RWPE1 (cell line): ENCODE data around the gene ANKS4B.

Experiments
- CTCF ChIA-PET: fragments of 350-600 bp; sonication (Branson Sonifier 250); formaldehyde crosslinking; extraction: SDS; loops from one replicate; lab custom pipeline; 2021; lab: Yijun Ruan, JAX
- POLR2A ChIA-PET: fragments of 400-600 bp; formaldehyde crosslinking; extraction: SDS; loops from one replicate; lab custom pipeline; 2020; ENCODE audit warnings: antibody characterized with exemption; ENCODE audit not compliant: low non-redundant PET; lab: Yijun Ruan, JAX
- DNase-seq: peaks from one replicate; pipeline ENCODE4 v3.0.0; 2012; ENCODE audit warnings: low spot score
- H3K27ac ChIP-seq: fragments of 450-650 bp; 2 replicates; pipeline ENCODE4 v1.5.1; 2017
- TF ChIP-seq, protein P1 (sequence below): fragments of 450-650 bp; conservative IDR thresholded peaks from 2 replicates; pipeline ENCODE4 v1.5.1; 2017; ENCODE audit warnings: low read depth, mild to moderate bottlenecking

Gene ANKS4B

DNA sequence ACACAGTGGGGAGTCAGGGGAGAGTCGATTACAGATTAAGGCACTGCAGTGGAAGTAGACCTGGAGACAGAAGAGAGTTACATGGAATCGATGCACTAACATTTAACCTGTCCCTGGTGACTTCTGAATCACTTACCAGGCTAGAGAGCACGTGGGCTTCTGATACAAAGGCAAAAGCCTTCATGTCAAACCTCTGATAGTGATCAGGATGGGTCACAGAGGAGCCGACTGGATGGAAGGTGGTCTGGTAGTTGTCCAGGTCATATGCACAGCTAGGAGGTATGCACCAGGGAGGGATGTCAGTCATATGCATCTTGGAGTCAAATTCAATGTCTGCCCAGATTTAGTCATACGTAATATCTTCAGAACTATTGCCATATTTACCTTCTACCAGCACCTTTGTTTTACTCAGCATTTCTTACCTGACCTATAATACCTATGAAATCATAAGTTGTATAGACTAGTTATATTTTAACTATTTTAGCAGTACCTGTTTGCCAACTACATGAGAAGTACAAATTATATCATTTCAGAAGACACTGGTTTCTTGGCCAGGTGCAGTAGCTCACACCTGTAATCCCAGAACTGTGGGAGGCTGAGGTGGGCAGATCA lies 33.8 kb upstream of the ANKS4B start:
- CTCF ChIA-PET: interaction anchor here (1.2 kb wide), 1 partner anchor 11 kb away, joined by 4 read pairs; no protein-coding TSS in a partner anchor
- TF ChIP-seq, protein P1, sequence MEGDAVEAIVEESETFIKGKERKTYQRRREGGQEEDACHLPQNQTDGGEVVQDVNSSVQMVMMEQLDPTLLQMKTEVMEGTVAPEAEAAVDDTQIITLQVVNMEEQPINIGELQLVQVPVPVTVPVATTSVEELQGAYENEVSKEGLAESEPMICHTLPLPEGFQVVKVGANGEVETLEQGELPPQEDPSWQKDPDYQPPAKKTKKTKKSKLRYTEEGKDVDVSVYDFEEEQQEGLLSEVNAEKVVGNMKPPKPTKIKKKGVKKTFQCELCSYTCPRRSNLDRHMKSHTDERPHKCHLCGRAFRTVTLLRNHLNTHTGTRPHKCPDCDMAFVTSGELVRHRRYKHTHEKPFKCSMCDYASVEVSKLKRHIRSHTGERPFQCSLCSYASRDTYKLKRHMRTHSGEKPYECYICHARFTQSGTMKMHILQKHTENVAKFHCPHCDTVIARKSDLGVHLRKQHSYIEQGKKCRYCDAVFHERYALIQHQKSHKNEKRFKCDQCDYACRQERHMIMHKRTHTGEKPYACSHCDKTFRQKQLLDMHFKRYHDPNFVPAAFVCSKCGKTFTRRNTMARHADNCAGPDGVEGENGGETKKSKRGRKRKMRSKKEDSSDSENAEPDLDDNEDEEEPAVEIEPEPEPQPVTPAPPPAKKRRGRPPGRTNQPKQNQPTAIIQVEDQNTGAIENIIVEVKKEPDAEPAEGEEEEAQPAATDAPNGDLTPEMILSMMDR: no peak
- POLR2A ChIA-PET: no interaction called here
- H3K27ac ChIP-seq: no peak overlapping the region
- DNase-seq: no peak

DNA sequence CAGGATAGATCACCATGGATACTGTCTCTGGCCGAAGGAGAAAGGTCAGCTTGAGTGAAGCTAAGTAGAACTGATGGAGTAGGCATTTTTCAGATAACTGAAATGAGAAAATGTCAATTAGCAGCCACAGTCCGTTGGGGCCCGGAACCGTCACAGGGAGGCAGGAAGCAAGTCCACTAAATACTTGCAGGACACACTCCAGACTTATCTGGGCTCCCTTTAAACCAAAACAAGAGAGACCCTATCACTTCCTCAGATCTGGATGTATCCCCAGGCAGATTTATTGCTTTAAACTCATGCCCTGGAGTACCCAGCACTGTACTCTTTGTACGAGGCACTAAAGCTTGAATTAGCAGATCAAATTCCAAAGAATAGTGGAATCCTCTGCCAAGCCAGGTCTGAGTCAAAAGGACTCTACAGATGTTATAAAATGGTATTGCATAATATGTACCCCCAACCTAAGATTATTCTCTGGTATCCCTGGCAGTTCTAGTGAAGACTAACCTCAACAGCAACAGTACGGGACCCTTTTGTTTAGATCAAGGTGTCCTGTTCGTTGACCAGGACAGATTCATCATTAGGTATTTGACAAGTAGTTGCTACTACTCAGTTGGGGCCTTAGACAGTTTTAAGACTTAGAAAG lies 30.2 kb upstream of the ANKS4B start:
- TF ChIP-seq, protein P1: no peak
- POLR2A ChIA-PET: no interaction called here
- no peak for DNase-seq
- H3K27ac ChIP-seq: no peak overlapping the region
- CTCF ChIA-PET: interaction anchor here (1.0 kb wide), 1 partner anchor 15 kb away, joined by 4 read pairs; no protein-coding TSS in a partner anchor

DNA sequence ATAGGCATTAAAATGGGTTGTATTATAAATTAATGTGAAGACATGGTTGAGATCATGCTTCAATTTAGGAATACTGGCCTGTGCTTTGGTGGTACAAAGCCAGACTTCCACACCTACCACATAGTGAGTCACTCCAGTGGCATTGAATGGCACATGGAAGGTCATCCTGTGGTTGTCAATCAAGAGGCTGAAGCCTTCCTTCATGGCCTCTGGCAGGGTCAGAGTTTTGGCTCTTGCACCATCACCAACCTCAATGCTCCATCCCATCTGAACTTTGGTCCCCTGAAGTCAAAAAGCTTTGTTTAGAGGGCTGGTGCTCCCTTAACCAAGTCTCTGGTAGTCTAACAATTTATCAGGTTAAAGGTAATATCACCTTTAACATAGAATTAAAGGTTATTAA lies 28.2 kb upstream of the ANKS4B start:
- H3K27ac ChIP-seq: no peak overlapping the region
- DNase-seq: no peak
- ChIA-PET POLR2A (no interaction called here), CTCF (no interaction called here)
- TF ChIP-seq, protein P1: no peak

DNA sequence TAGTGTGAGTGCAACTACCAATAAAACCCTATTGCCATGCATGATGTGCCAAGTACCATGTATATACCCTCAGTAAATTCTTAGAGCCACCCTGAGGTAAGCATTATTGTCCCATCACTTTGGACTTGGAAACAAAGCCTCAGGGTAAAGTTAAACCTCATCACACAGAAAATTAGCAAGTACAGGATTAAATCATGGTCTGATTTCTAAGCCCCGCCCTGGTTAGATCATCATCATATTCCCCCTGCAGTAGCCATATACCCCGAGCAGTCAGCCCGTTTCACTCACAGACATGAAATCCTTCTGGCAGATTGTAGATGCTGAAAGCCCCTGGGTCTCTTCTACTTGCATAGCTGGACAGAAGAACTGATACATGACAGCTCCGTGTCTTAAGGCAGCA lies 26.9 kb upstream of the ANKS4B start:
- DNase-seq: no peak
- ChIA-PET POLR2A (no interaction called here), CTCF (no interaction called here)
- no peak overlapping the region for H3K27ac ChIP-seq
- TF ChIP-seq, protein P1: no peak

DNA sequence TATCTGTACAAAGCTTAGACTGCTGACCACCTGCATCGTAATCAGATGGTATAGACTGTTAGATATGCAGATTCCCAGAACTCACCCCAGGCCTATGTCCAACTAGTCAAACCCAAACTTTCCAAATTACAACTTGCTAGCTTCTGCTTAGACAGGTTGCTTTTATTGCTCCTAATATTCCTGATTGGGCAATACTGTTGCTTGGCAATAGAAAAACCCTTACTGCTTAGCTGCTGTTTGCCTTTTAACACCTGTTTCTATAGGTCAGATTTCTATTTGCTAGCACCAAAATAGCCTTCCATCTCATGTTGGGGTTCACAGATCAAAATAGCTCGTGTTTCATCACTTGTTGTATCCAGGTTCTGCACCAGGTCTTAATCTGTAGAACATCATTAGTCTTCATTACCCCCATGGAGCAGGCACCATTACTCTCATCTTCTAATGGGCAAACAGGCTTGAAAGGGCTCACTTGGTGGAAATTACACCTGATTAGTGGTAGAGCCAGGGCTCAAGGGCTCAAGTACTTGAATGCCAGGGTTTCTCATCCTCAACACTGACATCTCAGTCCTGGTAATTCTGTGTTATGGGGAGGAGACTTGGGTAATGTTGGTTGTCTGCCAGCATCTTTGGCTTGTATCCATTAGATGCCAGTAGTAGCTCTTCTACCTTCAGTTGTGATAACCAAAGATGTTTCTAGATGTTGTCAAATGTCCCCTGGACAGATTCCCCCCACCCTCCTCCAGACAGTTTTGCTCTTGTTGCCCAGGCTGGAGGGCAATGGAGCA lies 24.9 kb upstream of the ANKS4B start:
- ChIA-PET CTCF (interaction anchor here (0.6 kb wide), 1 partner anchor 270 kb away, joined by 4 read pairs; no protein-coding TSS in a partner anchor), POLR2A (no interaction called here)
- no peak overlapping the region for H3K27ac ChIP-seq
- DNase-seq: no peak
- TF ChIP-seq, protein P1: no peak

DNA sequence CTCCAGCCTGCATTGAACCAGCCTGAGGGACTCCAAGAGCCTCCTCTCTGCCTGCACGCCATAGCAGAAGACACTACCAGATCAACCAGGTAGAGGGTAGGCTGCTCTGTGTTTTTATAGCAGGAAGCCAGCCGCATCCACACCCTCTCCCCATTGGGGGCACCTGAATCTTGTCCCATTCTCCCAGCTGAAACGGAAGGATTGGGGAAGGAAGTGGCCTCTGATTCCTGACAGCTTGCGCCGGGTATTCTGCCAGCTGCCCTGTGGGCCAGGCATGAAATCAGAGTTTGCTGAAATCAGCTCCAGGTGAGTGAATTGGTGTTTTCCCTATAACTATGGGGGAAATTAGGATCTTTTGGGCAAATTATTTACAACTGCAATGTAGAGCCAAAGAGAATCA lies 22.0 kb upstream of the ANKS4B start, which contains the start of gene ZP2:
TSS of gene ZP2 (minus strand) at position 89 of the 400 bp plus-strand sequence. CDS start at position 62, 27 bp downstream.
- ChIA-PET CTCF (no interaction called here), POLR2A (no interaction called here)
- no peak for DNase-seq
- TF ChIP-seq, protein P1: no peak
- H3K27ac ChIP-seq: no peak within 1 kb of the TSS
